Suprapubic skin (tissue), 3 donors: ENCODE results near the gene CTNNA2.

Experiments used
- CTCF ChIP-seq, 2 donors: fragments of 200-600 bp in 1 of 2; fragments of 450-650 bp in 1 of 2; sonication (generic) in 1 of 2; IDR thresholded peaks; one replicate each; pipeline ENCODE4 v1.5.1; 2016 to 2019; ENCODE audit warnings: antibody characterized with exemption in 2 of 2, mild to moderate bottlenecking in 1 of 2, moderate library complexity in 1 of 2
- POLR2AphosphoS5 ChIP-seq, 3 donors: sonication (generic); formaldehyde crosslinking; IDR thresholded peaks; one replicate each; pipeline ENCODE4 v1.6.1; 2017; ENCODE audit warnings: antibody characterized with exemption in 3 of 3

- TF ChIP-seq CTCF (IDR thresholded peaks at IDR 0.05) (no peak), POLR2AphosphoS5 (IDR thresholded peaks at IDR 0.05) (no peak)
Observed at GRCh38 chr2:79771493-79771892, 258.6 kb downstream of the CTNNA2 start.
